Measurements from ENCODE around the gene RASSF3.

- TF ChIP-seq POLR2A (IDR thresholded peaks at IDR 0.05), result no peak
- TF ChIP-seq, protein P1, sequence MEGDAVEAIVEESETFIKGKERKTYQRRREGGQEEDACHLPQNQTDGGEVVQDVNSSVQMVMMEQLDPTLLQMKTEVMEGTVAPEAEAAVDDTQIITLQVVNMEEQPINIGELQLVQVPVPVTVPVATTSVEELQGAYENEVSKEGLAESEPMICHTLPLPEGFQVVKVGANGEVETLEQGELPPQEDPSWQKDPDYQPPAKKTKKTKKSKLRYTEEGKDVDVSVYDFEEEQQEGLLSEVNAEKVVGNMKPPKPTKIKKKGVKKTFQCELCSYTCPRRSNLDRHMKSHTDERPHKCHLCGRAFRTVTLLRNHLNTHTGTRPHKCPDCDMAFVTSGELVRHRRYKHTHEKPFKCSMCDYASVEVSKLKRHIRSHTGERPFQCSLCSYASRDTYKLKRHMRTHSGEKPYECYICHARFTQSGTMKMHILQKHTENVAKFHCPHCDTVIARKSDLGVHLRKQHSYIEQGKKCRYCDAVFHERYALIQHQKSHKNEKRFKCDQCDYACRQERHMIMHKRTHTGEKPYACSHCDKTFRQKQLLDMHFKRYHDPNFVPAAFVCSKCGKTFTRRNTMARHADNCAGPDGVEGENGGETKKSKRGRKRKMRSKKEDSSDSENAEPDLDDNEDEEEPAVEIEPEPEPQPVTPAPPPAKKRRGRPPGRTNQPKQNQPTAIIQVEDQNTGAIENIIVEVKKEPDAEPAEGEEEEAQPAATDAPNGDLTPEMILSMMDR (IDR thresholded peaks at IDR 0.05), result no peak
Measured at GRCh38 chr12:64631197-64631596, 20.9 kb downstream of the RASSF3 start.
